Jurkat, Clone E6-1 (cell line): ENCODE measurements around the gene MCF2L.

Experiments used
- DNase-seq: peaks from one replicate; pipeline ENCODE4 v3.0.0-alpha.2; 2011; ENCODE audit warnings: low read depth, low spot score
- H3K4me3 ChIP-seq: 2 replicates; pipeline ENCODE4 v1.5.1; 2011; ENCODE audit warnings: mild to moderate bottlenecking, low read length, control low read depth, moderate library complexity

Gene MCF2L

GRCh38 chr13:113005997-113006396 lies 37.0 kb downstream of the MCF2L start:
- DNase-seq = no peak
- H3K4me3 ChIP-seq = no peak overlapping the region

- no peak overlapping the region for H3K4me3 ChIP-seq
- no peak for DNase-seq
These were observed 37.6 kb downstream of the MCF2L start for GRCh38 chr13:113006660-113007059.

- no peak for DNase-seq
These were observed 39.8 kb downstream of the MCF2L start for GRCh38 chr13:113008851-113009250.

GRCh38 chr13:113009743-113010509 lies 40.9 kb downstream of the MCF2L start:
- no peak for DNase-seq

More at GRCh38 chr13:113008851-113009250, 39.8 kb downstream of the MCF2L start:
- no peak overlapping the region for H3K4me3 ChIP-seq

GRCh38 chr13:113010510-113010865 lies 41.5 kb downstream of the MCF2L start:
- no peak for DNase-seq
- no peak overlapping the region for H3K4me3 ChIP-seq

More at GRCh38 chr13:113009743-113010509, 40.9 kb downstream of the MCF2L start:
- H3K4me3 ChIP-seq = no peak overlapping the region

GRCh38 chr13:113013303-113013702 lies 44.3 kb downstream of the MCF2L start:
- DNase-seq = no peak
- H3K4me3 ChIP-seq = no peak overlapping the region

- DNase-seq = no peak
- no peak overlapping the region for H3K4me3 ChIP-seq
These were observed 45.1 kb downstream of the MCF2L start for GRCh38 chr13:113013878-113014751.

GRCh38 chr13:113014752-113015745 lies 46.0 kb downstream of the MCF2L start:
- DNase-seq = no peak

GRCh38 chr13:113015826-113016525 lies 47.0 kb downstream of the MCF2L start:
- H3K4me3 ChIP-seq = no peak overlapping the region
- DNase-seq = no peak

More at GRCh38 chr13:113014752-113015745, 46.0 kb downstream of the MCF2L start:
- no peak overlapping the region for H3K4me3 ChIP-seq

- no peak overlapping the region for H3K4me3 ChIP-seq
- no peak for DNase-seq
These were observed 47.7 kb downstream of the MCF2L start for GRCh38 chr13:113016526-113017295.

GRCh38 chr13:113017506-113018215 lies 48.6 kb downstream of the MCF2L start:
- no peak for DNase-seq
- H3K4me3 ChIP-seq = no peak overlapping the region

GRCh38 chr13:113018676-113019465 lies 49.9 kb downstream of the MCF2L start:
- H3K4me3 ChIP-seq = no peak overlapping the region
- DNase-seq = no peak

GRCh38 chr13:113020323-113021080 lies 51.5 kb downstream of the MCF2L start:
- H3K4me3 ChIP-seq = no peak overlapping the region
- peak; percentile 27 for DNase-seq

GRCh38 chr13:113021391-113021790 lies 52.4 kb downstream of the MCF2L start:
- H3K4me3 ChIP-seq = no peak overlapping the region
- no peak for DNase-seq

GRCh38 chr13:113021811-113022210 lies 52.8 kb downstream of the MCF2L start:
- no peak overlapping the region for H3K4me3 ChIP-seq
- DNase-seq = no peak

- no peak for DNase-seq
- no peak overlapping the region for H3K4me3 ChIP-seq
These were observed 53.4 kb downstream of the MCF2L start for GRCh38 chr13:113022391-113022744.
